ENCODE measurements around the gene RBM12.

Gene RBM12

DNA sequence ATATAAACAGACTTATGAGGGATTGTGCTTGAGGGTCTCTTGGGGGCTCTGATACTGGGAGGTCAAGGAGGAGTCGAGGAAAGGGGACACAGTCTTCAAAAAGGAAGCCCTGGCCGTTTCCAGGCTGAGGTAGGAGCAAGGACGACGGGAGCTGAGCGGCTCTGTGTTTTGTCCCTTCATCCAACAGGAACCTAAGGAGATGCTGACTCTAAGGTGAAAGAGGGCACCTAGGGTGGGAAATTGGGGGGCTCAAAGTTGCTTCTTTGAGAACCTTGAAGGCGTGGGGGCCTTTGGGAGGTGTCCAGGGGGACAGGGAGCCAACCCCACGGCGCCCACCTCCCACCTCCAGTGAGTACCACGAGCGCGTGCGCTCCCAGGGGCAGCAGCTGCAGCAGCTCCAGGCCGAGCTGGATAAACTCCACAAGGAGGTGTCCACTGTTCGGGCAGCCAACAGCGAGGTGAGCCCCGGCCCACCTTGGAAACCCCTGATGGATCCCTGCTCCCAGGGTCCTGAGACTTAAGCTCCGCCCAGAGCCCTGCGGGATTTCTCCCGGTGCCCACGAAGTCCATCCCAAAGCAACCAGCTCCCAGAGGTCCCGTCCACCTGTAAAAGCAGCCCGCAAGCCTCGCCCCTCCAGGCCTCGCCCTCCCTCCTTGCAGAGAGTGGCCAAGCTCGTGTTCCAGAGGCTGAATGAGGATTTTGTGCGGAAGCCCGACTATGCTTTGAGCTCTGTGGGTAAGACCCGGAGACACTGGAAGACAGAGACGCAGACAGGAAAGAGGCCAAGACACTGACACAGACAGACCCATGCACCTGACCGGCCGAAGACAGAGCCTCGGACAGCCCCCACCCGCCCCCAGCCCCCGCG is 46.2 kb downstream of the RBM12 start:
- peak in 1 of 2 experiments; percentile 35 for DNase-seq

DNA sequence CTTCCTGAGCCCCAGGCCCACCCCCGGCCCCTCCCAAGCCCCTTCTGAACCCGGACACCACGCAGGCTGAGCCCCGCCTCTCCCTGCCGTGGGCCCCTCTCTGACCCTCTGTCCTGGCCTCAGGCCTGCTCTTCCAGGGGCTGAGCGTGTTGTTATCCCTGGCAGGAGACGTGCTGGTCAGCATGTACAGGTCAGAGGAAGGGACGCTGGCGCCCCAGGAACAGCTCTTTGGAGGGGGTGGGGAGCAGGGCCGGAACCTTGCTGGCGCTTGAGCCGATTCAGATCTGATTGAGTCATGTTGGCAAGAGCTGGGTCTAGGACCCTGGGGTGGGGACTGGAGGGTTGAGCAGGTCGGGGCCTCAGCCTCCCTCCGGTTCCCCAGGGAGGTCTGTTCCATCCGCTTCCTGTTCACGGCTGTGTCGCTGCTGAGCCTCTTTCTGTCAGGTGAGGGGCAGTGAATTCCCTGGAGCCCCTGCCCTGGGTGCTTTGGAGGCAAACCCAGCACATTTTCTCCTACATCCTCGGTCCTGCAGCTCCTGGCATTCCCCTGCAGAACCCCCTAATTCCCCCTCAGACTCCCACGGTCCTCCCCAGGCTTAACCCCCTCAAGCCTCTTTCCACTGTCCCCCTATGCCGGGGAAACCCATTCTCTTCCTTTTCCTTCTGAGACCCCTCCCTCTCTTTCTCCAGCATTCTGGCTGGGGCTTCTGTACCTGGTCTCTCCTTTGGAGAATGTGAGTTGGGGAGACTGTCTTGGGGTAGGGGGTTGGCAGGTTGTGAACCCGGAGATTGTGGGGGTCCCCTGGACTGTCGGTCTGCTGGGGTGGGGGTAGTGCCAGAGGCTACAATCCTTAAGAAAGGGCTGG is 47.1 kb downstream of the RBM12 start:
- DNase-seq, result peak; percentile 61 to 72

DNA sequence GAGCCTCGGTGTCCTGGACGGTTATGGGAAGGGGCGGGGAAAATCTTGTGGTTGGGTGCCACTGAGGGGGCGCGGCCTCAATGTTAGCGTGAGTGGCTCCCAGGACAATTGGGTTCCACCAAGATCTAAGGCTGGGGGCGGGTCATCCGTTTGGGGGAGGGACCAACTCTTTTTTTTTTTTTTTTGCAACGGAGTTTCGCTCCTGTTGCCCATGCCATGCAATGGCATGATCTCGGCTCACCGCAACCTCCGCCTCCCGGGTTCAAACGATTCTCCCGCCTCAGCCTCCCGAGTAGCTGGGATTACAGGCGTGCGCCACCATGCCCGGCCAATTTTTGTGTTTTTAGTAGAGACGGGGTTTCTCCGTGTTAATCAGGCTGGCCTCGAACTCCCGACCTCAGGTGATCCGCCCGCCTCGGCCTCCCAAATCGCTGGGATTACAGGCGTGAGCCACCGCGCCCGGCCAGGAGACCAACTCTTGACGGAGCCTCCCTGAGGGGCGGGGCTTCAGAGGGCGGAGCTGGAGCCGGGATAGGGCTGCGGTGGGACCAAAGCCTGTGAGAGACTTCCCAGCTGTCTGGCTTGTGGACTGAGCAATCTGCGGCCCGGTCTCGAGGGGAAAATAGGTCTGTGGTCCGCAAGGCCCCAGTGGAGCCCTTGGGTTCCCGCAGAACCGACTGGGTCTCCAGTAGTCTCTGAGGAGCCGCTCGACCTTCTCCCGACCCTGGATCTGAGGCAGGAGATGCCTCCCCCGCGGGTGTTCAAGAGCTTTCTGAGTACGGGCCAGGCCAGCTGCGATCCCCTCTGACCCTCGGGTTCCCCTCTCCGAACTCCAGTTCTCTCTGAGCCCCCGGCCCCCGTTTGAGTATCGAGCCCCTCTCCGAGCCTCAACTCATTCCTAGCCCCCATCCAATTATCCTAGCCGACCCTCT is 48.0 kb downstream of the RBM12 start:
- peak; percentile 78 to 80 for DNase-seq

DNA sequence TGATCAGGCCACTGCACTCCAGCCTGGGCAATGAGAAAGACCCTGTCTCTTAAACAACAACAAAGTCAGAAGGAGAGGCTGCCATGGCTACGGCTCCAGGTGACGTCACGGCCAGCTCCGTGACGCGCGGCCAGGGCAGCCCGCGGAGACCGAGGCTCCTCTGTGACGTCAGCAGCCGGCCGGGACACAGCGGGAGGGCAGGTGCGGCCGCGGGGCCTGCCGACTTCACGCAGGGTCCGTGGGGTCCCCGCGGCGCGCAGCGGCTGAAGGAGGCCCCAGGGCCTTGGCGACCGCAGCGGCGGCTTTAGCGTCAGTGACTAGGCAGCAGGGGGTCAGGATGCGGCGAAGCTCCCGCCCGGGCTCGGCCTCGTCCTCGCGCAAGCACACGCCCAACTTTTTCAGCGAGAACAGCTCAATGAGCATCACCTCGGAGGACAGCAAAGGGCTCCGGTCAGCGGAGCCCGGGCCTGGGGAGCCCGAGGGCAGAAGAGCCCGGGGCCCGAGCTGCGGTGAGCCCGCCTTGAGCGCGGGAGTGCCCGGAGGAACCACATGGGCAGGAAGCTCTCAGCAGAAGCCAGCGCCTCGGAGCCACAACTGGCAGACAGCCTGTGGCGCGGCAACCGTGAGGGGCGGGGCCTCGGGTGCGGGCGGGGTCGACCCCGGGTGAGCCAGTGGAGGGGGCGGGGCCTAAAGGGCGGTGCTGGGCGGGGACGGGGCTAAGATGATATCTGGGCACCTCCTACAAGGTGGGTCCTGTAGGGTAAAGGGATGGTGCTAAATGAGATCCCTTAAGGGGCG is 48.8 kb downstream of the RBM12 start, which contains the start of gene SPAG4:
Gene SPAG4 (plus strand): TSS at position 163 of the 798 bp plus-strand sequence. CDS start 175 bp downstream, at position 338.
- peak; percentile 100 for DNase-seq

DNA sequence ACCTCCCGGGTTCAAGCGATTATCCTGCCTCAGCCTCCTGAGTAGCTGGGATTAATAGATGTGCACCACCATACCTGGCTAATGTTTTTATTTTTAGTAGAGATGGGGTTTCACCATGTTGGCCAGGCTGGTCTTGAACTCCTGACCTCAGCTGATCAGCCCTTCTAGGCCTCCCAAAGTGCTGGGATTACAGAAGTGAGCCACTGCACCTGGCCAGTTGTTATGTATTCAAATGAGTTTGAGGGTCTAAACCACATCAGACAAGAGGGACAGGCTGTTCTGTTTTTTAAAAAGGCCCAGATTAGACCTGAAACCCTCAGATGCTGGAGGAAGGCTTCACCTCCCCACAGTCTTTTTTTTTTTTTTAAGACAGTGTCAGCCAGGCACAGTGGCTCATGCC is 53.2 kb downstream of the RBM12 start:
- DNase-seq, result no peak

DNA sequence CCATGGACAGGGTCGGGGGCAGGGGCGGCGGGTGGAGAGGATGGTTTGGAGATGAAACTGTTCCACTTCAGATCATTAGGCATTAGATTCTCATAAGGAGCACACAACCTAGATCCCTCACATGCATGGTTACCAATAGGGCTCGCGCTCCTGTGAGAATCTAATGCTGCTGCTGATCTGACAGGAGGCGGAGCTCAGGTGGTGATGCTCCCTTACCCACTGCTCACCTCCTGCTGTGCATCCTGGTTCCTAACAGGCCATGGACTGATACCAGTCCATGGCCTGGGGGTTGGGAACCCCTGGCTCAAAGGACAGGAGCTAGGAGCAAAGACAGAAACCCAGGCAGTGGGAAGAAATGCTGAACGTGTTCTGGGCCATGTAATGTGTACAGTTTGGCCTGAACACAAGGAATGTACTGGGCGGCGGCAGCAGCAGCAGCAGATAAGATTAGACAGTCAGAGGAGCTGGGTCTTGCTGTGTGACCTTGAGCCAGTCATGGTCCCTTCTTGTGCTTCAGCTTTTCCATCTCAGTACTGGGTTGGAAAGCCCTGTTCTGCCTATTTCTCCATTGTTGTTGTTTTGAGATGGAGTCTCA is 53.8 kb downstream of the RBM12 start:
- DNase-seq, result no peak

DNA sequence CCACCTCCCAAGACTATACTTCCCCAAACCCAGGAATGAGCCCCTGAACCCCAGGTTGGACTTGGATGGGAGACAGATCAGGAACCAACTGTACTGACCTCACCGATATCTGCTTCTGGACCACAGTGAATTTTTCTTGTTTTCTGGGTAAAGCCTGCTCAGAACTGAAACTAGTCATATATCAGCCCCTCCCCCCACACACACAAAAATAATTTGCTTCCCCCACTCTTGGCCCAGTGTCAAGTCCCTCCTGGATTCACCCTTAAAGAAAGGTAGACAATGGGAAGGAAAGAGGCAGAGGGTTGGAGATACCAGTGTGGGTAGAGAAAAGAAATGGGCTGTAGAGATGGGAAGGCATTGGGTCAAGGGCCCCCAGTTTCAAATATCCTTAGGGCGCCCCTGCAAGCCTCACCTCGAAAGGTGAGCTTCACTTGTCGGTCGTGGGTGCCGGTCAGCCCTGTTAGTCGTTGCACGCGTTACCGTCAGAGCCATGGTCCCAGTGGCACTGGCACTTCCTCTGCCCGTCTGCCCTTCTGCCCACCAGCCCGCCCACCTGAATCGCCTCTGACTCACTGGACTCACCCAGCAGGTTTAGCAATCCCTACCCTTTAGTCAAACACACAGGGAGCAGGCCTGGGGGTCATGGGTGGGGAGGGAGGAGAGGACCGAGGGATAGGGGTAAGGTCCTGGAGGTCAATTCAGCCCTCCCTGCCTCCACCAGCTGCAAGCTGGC is 57.5 kb downstream of the RBM12 start:
- DNase-seq, result no peak

DNA sequence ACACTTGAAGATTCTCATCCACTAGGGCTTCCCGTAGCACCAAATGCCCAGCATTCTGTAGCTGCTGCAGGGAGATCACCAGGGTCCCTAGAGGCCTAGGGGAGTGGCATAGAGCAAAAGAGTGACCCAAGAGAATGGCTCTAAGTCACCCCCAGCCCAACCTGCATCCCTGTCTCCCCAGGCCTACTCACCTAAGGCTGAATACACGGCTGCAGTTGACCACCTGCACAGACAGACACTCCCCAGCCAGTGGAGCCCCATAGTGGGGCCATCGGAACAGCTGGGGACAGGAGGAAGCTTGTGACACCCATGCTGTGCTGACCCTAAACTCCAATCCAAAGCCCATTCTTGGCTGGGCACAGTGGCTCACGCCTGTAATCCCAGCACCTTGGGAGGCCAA is 58.6 kb downstream of the RBM12 start:
- DNase-seq, result no peak

DNA sequence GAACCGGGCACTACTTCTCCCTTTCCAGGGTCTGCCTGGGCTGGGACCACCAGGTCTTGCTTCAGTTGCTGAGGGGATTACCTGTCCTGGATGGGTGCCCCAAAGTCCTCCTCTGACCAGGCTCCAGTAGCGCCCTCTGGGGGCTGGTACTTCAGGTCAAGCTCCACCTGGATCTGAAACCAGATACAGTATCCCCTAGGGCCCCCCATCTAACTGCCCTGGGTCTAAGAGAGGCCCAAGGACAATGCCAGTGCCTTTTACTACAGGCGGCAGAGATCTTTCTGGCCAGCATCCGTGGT is 60.3 kb downstream of the RBM12 start:
- DNase-seq, result peak in 1 of 2 experiments; percentile 42

DNA sequence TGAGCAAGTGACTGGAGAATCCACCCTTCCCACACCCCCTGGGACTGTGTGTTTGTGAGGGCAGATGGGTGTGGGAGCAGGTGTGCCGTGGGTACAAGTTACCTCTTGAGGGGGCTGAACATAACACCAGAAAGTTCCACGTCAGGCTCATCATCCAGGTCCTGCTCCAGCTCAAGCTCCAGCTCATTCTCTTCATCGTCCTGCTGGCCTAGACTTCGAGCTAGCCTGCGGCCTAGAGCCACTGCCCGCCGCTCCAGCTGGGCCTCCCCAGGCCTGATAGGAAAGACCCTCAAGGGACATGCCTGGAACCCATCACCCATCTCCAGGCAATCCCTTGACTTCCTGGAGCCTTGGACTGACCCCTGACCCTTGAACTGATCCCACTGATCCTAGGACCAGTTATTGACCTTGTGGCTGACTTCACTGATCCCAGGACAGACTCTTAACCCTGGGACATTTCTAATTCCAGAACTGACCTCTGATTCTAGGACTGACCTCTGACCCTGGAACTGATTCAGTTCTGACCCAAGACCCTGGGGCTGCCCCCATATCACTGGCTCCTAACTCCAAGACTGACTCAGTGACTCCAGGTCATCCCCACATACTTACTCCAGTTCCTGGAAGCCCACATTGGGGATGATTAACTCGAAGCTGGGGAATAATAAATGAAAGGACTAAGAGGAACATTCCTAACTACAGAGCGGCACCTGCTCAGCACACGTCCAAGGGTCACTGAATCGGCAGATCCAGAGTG is 60.8 kb downstream of the RBM12 start:
- no peak for DNase-seq

DNA sequence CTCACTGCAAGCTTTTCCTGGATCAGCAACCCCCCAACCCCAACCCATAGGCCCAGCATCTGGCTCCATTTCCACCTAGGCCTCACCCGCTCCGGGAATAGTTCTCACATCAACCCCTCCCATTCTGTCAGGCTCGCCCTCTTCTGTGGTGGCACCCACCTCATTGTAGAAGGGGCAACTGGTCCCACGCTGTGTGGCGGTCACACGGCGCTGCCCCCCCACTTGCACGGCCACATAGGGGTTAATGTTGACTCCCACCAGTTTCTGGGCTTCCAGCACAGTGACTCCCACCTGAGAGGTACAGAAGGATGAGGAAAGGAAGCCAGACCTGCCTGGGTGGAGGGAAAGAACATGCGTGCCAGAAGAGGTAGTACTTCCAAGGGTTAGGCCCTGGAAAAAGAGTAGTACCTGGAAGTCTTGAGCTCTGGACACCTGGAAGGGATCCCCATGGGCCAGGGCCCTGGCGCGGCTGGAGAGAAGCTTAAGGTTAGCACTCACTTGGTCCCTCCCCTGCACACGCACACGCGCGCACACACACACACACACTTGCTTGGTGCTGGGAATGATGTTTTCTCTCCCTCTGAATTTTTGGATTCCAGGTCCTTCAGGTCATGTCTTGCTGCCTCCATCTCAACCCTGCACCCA is 61.7 kb downstream of the RBM12 start:
- DNase-seq, result no peak

DNA sequence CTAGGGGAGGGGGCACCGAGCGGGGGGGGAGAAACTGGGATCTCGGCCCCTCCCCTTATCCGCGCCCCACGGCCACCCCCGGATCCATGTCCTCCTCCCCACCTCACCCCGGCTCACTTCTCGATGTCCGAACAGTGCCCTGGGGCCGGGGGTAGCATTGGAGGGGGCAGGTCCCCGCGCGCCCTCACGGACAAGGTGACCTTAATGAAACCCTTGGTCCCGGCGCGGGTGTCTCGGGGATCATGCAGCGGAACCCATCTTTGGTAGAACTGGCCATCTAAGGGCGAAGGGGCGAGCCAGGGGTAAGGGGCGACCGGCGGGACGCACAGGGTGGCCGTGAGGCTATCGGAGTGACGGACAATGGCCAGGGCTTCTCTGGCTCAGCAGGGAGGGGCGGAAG is 62.7 kb downstream of the RBM12 start:
- DNase-seq, result no peak

DNA sequence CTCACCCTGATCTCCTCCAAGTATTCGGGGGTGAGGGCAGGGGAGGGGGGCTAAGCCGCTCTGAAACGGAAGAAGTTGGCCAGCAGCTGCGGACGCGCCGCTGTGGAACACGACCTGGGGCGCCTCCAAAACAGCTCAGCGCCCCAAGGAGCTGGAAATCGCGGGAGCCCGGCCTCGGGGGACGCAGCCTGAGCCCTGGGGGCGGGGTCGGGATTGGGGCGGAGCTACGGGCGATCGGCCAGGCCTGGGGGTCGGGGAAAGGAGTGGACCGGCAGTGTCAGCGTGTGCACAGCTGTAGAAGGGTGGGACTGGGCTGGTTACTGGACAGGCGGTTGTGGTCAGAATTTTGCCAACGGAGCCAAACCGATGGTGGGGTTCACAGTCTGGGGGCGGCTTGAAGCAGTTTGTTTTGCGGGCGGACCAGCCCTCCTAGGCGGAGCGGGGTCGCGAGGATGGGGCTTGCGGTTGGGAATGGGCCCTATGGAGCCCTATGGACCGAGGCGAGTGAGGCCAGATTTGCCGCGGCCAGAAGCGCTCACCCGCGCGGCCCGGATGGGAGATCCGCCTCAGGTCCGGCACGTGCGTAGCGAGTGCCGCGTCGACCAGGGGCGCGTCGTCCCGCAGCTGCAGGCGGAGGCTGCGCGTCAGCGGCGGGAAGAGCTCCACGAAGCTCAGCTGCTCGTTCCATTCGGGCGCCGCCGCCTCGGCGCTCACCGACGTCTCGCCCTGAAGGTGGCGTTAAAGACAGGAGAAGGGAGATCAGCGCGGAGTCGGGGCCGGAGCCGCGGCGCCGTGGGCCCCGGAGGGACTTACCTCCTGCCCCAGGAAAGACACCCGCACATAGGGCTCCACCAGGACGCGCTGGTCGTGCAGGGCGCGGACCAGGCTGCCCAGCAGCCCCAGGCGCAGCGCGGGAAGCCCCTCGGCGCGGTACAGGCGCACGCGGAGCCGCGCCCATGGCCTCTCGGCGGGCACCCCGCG is 63.4 kb downstream of the RBM12 start:
- peak; percentile 83 to 85 for DNase-seq

DNA sequence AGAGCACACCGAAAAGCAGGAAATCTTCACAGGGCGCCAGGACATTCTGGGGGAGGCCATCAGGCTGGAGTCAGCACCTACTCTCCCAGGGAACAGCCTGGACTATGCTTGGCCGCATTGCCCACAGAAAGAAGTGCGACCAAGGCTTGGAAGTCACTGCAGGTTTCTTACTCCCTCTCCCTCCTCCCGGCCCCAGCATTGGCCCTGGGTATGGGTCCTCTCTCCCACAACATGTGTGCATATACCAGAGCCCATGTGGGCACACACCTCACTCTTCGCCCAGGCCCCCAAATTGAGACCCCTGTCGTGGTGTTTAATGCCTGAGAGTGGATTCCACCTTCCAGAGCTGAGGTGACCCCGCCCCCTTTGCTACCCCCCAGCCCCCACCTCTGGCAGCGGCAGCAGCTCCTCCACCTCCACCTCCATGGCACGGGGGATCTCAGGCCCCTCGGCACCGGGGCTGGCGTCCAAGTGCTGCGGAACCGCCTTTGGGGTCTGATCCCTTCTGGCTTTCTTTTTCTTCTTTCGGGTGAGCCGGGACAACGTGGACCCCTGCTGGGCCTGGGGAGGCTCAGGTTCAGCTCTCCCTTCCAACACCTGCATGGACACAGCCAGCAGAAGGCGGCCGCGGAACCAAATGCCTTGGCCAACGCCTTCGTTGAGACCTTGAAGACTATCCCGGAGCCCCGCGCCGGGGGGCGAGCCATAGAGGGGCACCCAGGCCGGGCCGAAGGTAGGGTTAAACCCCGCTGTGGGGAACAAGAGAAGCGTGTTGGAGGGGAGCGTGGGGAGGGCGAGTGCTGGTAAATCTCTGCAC is 64.3 kb downstream of the RBM12 start:
- no peak for DNase-seq

DNA sequence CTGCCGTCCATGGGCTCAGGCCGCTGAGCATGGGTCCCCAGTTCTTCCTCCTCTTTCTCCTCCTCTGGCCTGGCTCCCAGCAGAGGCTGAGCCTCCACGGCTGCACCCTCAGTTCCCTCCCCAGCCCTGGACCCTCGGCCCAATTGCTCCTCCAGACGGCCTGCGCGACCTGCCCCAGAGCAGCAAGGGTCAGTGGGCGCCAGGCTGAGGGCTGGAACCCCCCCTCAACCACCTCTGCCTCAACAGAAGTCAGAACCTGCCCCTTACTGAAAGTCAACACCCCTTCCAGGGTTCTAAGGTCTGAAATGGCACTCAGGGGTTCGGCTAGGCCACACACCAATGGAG is 65.0 kb downstream of the RBM12 start:
- no peak for DNase-seq

All from activated T-cell treated with anti-CD3 and anti-CD28 coated beads, Interleukin-2, amount 50 U/mL, for 48 hours (primary cell).